H9 (cell line): ENCODE measurements around the gene ITGAE. TPM values are rescaled to one million over a fixed set of nuclear protein-coding genes. Genes with fewer than 3 reads are reported as not detected.
"Not testable (repeated sequence)": the region's sequence is repeated elsewhere in the genome, so short reads cannot be mapped to it uniquely, and the experiment has no call there.

ENCODE experiments used
- DNase-seq: peaks from one replicate; pipeline ENCODE4 v3.0.0-alpha.2; 2017
- H2AFZ ChIP-seq: one replicate; pipeline ENCODE4 v1.6.1; 2013; ENCODE audit warnings: mild to moderate bottlenecking, low read length, control low read depth, moderate library complexity
- H2AK5ac ChIP-seq: 2 replicates; pipeline ENCODE4 v1.6.1; 2013; ENCODE audit warnings: low read length, control low read depth, mixed read lengths; ENCODE audit not compliant: insufficient read length
- H2BK120ac ChIP-seq: one replicate; pipeline ENCODE4 v1.6.1; 2013; ENCODE audit warnings: low read depth, mild to moderate bottlenecking, low read length, control low read depth, inconsistent platforms; ENCODE audit not compliant: poor library complexity, severe bottlenecking
- H2BK12ac ChIP-seq: 2 replicates; pipeline ENCODE4 v1.6.1; 2013; ENCODE audit warnings: low read length, control low read depth, mixed read lengths, low read depth; ENCODE audit not compliant: insufficient read length
- H2BK15ac ChIP-seq: 2 replicates; pipeline ENCODE4 v1.6.1; 2013; ENCODE audit warnings: low read depth, low read length, control low read depth
- H2BK20ac ChIP-seq: one replicate; pipeline ENCODE4 v1.6.1; 2013; ENCODE audit warnings: low read depth, mild to moderate bottlenecking, low read length, control low read depth, inconsistent platforms; ENCODE audit not compliant: poor library complexity, severe bottlenecking
- H2BK5ac ChIP-seq: 2 replicates; pipeline ENCODE4 v1.6.1; 2013; ENCODE audit warnings: low read length, control low read depth, mixed read lengths; ENCODE audit not compliant: insufficient read length
- H3K14ac ChIP-seq: 2 replicates; pipeline ENCODE4 v1.6.1; 2013; ENCODE audit warnings: low read length, control low read depth; ENCODE audit not compliant: insufficient read depth
- H3K18ac ChIP-seq: 2 replicates; pipeline ENCODE4 v1.6.1; 2013; ENCODE audit warnings: low read depth, mild to moderate bottlenecking, mixed read lengths, low read length, control low read depth; ENCODE audit not compliant: insufficient read length
- H3K23ac ChIP-seq: 2 replicates; pipeline ENCODE4 v1.6.1; 2013; ENCODE audit warnings: low read length, control low read depth, mixed read lengths, low read depth; ENCODE audit not compliant: insufficient read length
- H3K23me2 ChIP-seq: 2 replicates; pipeline ENCODE4 v1.6.1; 2013; ENCODE audit warnings: low read depth, mild to moderate bottlenecking, mixed read lengths, low read length, control low read depth; ENCODE audit not compliant: insufficient read length, poor library complexity, severe bottlenecking
- H3K27ac ChIP-seq: 2 replicates; pipeline ENCODE4 v1.5.1; 2013; ENCODE audit warnings: low read length, control low read depth, mixed read lengths, low read depth; ENCODE audit not compliant: insufficient read length
- H3K27me3 ChIP-seq: 2 replicates; pipeline ENCODE4 v1.6.1; 2013; ENCODE audit warnings: low read length, control low read depth, inconsistent platforms; ENCODE audit not compliant: insufficient read depth
- H3K4ac ChIP-seq: 2 replicates; pipeline ENCODE4 v1.6.1; 2013; ENCODE audit warnings: low read depth, mild to moderate bottlenecking, control low read depth, inconsistent platforms, low read length, moderate library complexity
- H3K4me1 ChIP-seq: 2 replicates; pipeline ENCODE4 v1.6.1; 2013; ENCODE audit warnings: low read length, control low read depth, inconsistent platforms; ENCODE audit not compliant: insufficient read depth
- H3K4me2 ChIP-seq: 2 replicates; pipeline ENCODE4 v1.6.1; 2013; ENCODE audit warnings: low read length, control low read depth, mixed read lengths; ENCODE audit not compliant: insufficient read length, insufficient read depth
- H3K56ac ChIP-seq: 2 replicates; pipeline ENCODE4 v1.6.1; 2013; ENCODE audit warnings: low read depth, mild to moderate bottlenecking, mixed read lengths, low read length, control low read depth; ENCODE audit not compliant: insufficient read length
- H3K79me1 ChIP-seq: 2 replicates; pipeline ENCODE4 v1.6.1; 2013; ENCODE audit warnings: low read depth, mild to moderate bottlenecking, moderate library complexity, low read length, control low read depth, inconsistent platforms; ENCODE audit not compliant: insufficient read depth, poor library complexity, severe bottlenecking
- H3K79me2 ChIP-seq: 2 replicates; pipeline ENCODE4 v1.6.1; 2013; ENCODE audit warnings: low read length, control low read depth, inconsistent platforms; ENCODE audit not compliant: insufficient read depth
- H3K9ac ChIP-seq: 2 replicates; pipeline ENCODE4 v1.6.1; 2013; ENCODE audit warnings: low read length, control low read depth, mixed read lengths; ENCODE audit not compliant: insufficient read length; ENCODE audit errors: extremely low read depth
- H3K9me3 ChIP-seq: one replicate; pipeline ENCODE4 v1.6.1; 2013; ENCODE audit warnings: low read depth, low read length, inconsistent platforms; ENCODE audit not compliant: control insufficient read depth
- H3T11ph ChIP-seq: one replicate; pipeline ENCODE4 v1.6.1; 2013; ENCODE audit warnings: mild to moderate bottlenecking, low read length, control low read depth, inconsistent platforms
- H4K20me1 ChIP-seq: one replicate; pipeline ENCODE4 v1.6.1; 2013; ENCODE audit not compliant: control insufficient read depth, insufficient read length, insufficient read depth
- H4K5ac ChIP-seq: 2 replicates; pipeline ENCODE4 v1.6.1; 2013; ENCODE audit warnings: low read depth, mild to moderate bottlenecking, mixed read lengths, low read length, control low read depth; ENCODE audit not compliant: insufficient read length
- H4K8ac ChIP-seq: replicated peaks from 2 replicates; pipeline ENCODE4 v1.6.1; 2013; ENCODE audit warnings: low read length, control low read depth, mixed read lengths, low read depth; ENCODE audit not compliant: insufficient read length
- H4K91ac ChIP-seq: 2 replicates; pipeline ENCODE4 v1.6.1; 2013; ENCODE audit warnings: low read depth, mild to moderate bottlenecking, moderate library complexity, mixed read lengths, low read length, control low read depth; ENCODE audit not compliant: insufficient read length
- H3K27ac Mint-ChIP-seq, 3 experiments: 2 replicates in 2 of 3; 3 replicates in 1 of 3; pipeline ENCODE4 v1.8.0; 2020 to 2021; ENCODE audit warnings: mixed read lengths in 3 of 3, mild to moderate bottlenecking in 1 of 3, moderate library complexity in 1 of 3
- H3K27me3 Mint-ChIP-seq: 2 replicates; pipeline ENCODE4 v1.8.0; 2021; ENCODE audit warnings: low read depth, mild to moderate bottlenecking, moderate library complexity, mixed read lengths
- H3K36me3 Mint-ChIP-seq, 3 experiments: 2 replicates in 2 of 3; 3 replicates in 1 of 3; pipeline ENCODE4 v1.8.0; 2020 to 2021; ENCODE audit warnings: low read depth in 3 of 3, mixed read lengths in 3 of 3; ENCODE audit not compliant: insufficient read depth in 1 of 3
- H3K4me1 Mint-ChIP-seq, 2 experiments: 2 replicates each; pipeline ENCODE4 v1.8.0; 2020; ENCODE audit warnings: mixed read lengths in 2 of 2
- H3K4me3 Mint-ChIP-seq, 2 experiments: 2 replicates in 1 of 2; 3 replicates in 1 of 2; pipeline ENCODE4 v1.8.0; 2020 to 2021; ENCODE audit warnings: mild to moderate bottlenecking in 2 of 2, mixed read lengths in 2 of 2, moderate library complexity in 1 of 2
- H3K9me3 Mint-ChIP-seq, 2 experiments: 2 replicates in 1 of 2; 3 replicates in 1 of 2; pipeline ENCODE4 v1.8.0; 2020; ENCODE audit warnings: mild to moderate bottlenecking in 2 of 2, mixed read lengths in 2 of 2, moderate library complexity in 1 of 2
- CTCF ChIP-seq: fragments of 200-600 bp; sonication (generic); conservative IDR thresholded peaks from 3 replicates; pipeline ENCODE4 v1.8.0; 2021; ENCODE audit warnings: antibody characterized with exemption, mild to moderate bottlenecking
- WGBS: extraction: QIAGEN DNeasy Blood & Tissue Kit; methylation state at CpG from one replicate; pipeline ENCODE4 v1.1.7; 2013; ENCODE audit warnings: missing lambda C conversion rate, low lambda C conversion rate, mixed read lengths; ENCODE audit not compliant: insufficient read length; ENCODE audit errors: extremely low coverage; 5-methylcytosine and 5-hydroxymethylcytosine counted together
- total RNA-seq: library from RNA; stranded (reverse); gene quantifications from 2 replicates; pipeline ENCODE4 v1.2.1, GENCODE V29; 2021

The ITGAE gene
- total RNA-seq, 1 experiment from 2014 or later = 23.5 TPM

- no peak overlapping the region for H3K14ac ChIP-seq
- no peak overlapping the region for H2BK12ac ChIP-seq
- no peak overlapping the region for H2BK120ac ChIP-seq
- TF ChIP-seq CTCF = no peak
- no peaks in the 10 kb centered on the region for H4K20me1 ChIP-seq
- no peak overlapping the region for H2BK5ac ChIP-seq
- Mint-ChIP-seq H3K36me3 (peaks cover 11 to 36% (median 35%) of the 10 kb centered on the region in 3 experiments; a peak in 6 of 7 replicates), H3K4me1 (peaks cover 12 to 18% of the 10 kb centered on the region in 2 experiments), H3K4me3 (peak overlapping the region; percentile 94 to 98), H3K27ac (peak overlapping the region in 2 of 3 experiments; percentile 96 to 97; a peak in 5 of 7 replicates), H3K27me3 (peaks cover 9% of the 10 kb centered on the region), H3K9me3 (no peaks in the 10 kb centered on the region)
- no peak overlapping the region for H3K4ac ChIP-seq
- WGBS = no CpG with 5 or more reads among the region's 8 CpGs
- peak overlapping the region; percentile 60 for H3K4me2 ChIP-seq
- no peak overlapping the region for H4K5ac ChIP-seq
- no peak overlapping the region for H3K23ac ChIP-seq
- H3K56ac ChIP-seq = no peak overlapping the region
- no peak overlapping the region for H2BK15ac ChIP-seq
- H2BK20ac ChIP-seq = no peak overlapping the region
- H3K23me2 ChIP-seq = no peaks in the 10 kb centered on the region
- H3K79me2 ChIP-seq = peaks cover 10% of the 10 kb centered on the region; the same call in 1 of the 2 replicates
- no peaks in the 10 kb centered on the region for H3K4me1 ChIP-seq
- peak overlapping the region; percentile 89 for H3K9ac ChIP-seq
- H3K27me3 ChIP-seq = no peaks in the 10 kb centered on the region
- no peaks in the 10 kb centered on the region for H3K9me3 ChIP-seq
- H4K8ac ChIP-seq = no peak overlapping the region
- H4K91ac ChIP-seq = no peak overlapping the region
- H2AFZ ChIP-seq = no peak overlapping the region
- H3T11ph ChIP-seq = no peak overlapping the region
- no peak overlapping the region for H3K18ac ChIP-seq
- H3K27ac ChIP-seq = no peak overlapping the region
- H3K79me1 ChIP-seq = peaks cover 7% of the 10 kb centered on the region
- no peak overlapping the region for H2AK5ac ChIP-seq
- no peak for DNase-seq
Observed at GRCh38 chr17:3845291-3845620, 44.3 kb upstream of the ITGAE start.

GRCh38 chr17:3844556-3844955 is 43.6 kb upstream of the ITGAE start:
- H3K9me3 Mint-ChIP-seq, DNase-seq, H3K18ac ChIP-seq, H3K79me1 ChIP-seq, H2BK5ac ChIP-seq, H3K9ac ChIP-seq, H4K20me1 ChIP-seq, H3K27me3 ChIP-seq, H2BK120ac ChIP-seq, H3K27ac ChIP-seq, H4K8ac ChIP-seq, H3K9me3 ChIP-seq, H3K4me1 ChIP-seq, H2BK12ac ChIP-seq, H3K23ac ChIP-seq, H4K5ac ChIP-seq, H2BK15ac ChIP-seq, H2AFZ ChIP-seq, H3K56ac ChIP-seq, H2AK5ac ChIP-seq, H3T11ph ChIP-seq, H4K91ac ChIP-seq, H3K14ac ChIP-seq, H3K27me3 Mint-ChIP-seq, H3K23me2 ChIP-seq, H3K4ac ChIP-seq, H2BK20ac ChIP-seq: not testable (repeated sequence)
- Mint-ChIP-seq H3K4me1 (peaks cover 12 to 18% of the 10 kb centered on the region in 2 experiments), H3K4me3 (peak overlapping the region; percentile 94 to 98), H3K36me3 (peaks cover 18 to 43% (median 42%) of the 10 kb centered on the region in 3 experiments; a peak in 6 of 7 replicates), H3K27ac (peak overlapping the region in 1 of 3 experiments; percentile 33; a peak in 2 of 7 replicates)
- peaks cover 10% of the 10 kb centered on the region; the same call in 1 of the 2 replicates for H3K79me2 ChIP-seq
- no CpG with 5 or more reads among the region's 19 CpGs for WGBS
- H3K4me2 ChIP-seq = peak overlapping the region; percentile 60
